NOMO-1 (cell line): ENCODE measurements around the gene GCM1.

Experiments
- DNase-seq, 2 experiments: peaks; one replicate each; lab custom pipeline; 2025; ENCODE audit not compliant: unreplicated experiment in 2 of 2; lab: John Stamatoyannopoulos, UW

The GCM1 gene

DNA sequence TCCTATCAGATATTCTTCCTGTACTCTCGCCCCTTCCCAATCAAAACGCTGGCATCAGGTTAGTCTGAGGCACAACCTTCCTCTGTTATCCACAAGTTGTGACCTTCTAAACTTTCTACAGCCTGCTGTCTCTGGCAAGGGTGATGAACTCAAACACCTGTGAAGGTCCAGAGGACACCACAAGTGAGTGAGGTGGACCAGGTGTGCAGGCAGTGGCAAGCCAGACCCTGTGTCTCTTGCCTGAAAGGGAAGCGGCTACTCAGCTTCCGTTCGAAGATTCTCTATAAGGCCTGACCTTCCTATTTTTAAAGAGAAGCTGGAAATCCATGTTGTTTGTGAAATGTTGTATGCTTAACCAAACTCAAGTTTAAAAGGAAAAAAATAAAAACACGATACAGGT lies 36.8 kb downstream of the GCM1 start:
- no peak for DNase-seq

GRCh38 chr6:53109612-53110011 lies 39.0 kb downstream of the GCM1 start:
- DNase-seq: no peak

GRCh38 chr6:53107091-53107490 lies 41.5 kb downstream of the GCM1 start:
- no peak for DNase-seq

DNA sequence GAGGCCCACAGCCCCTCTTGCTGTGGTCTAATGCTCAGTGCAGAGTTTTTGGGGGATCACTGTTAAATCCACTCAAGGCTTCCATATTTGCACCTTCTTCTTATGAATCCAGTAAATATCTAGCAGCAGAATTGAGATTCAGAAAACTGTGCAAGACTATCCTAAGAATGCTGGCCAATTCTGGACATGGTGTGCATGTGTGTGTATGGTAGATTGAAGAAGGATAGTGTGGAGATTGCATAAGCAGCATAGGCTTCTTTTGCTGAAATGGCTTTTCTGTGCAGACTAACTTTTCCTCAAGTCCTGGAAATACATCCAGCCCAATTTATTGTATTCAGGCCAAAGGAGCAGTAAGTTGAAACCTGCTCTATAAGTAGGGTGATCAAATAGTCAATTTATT lies 43.7 kb downstream of the GCM1 start:
- DNase-seq: no peak

DNA sequence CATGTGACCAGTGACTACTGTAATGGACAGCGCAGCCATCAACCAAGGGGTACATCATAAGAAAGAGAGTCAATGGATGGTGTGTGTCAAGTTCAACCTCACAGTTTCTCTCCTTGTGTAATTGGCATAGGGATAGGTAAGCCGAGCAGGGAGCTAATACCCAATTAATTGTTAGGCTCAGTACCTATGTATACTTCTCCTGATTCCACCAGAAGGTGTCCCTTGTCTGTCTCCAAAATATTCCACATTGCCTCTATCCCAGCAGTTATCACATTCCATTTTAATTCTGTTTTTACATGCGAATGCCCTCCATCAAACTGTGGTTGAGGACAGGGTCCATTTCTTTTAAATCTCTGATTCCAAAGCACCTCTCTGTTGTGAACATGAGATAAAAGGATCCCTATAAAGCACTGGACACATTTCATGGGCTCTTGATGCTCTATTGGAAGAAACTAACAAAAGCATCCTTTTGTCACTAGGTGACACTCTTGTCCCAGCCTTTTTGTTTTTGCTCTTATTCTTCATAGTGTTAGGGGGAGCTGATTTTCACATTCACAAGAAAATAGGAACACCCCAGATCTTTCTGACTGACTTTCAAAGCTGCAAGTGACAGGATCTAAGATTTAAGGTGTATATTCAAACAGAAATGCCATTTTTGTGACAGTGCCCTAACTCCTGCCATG lies 44.5 kb downstream of the GCM1 start:
- DNase-seq: peak; percentile 0 to 32

DNA sequence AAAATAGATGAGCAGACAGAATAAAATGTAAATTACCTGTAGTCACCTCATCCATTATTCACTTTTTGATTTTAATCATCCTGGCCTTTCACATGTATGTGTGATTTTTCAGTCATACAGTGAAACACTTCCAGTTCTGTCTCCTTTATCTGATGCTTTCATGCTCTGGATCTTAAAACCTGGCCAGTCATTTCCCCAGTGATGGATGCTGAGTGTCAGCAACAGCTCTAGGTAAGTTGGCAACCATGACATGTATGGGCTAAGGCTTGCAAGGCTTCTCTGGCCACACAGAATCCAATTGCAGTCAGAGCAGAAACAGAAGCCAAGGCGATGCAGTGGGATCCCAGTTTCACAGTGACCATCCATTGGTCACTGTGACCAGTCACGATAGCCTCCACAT lies 47.6 kb downstream of the GCM1 start:
- no peak for DNase-seq

DNA sequence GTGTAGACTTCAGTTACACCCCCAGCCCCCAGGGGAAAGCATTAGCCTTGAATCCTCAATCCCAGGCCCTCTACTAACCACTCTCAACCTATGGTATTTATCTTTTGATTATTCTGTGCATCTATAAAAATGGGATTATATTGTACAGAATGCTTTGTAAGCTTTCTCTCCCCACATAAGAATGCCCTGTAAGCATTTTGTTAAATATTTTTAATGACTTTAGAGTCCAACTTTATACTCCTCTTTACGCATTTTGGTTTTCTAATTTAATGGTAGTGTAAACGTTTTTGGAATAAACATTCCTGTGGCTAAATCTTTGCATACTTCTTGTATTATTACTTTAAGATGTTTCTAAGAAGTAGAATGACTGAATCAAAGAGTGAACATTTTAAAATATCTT lies 48.1 kb downstream of the GCM1 start:
- no peak for DNase-seq

DNA sequence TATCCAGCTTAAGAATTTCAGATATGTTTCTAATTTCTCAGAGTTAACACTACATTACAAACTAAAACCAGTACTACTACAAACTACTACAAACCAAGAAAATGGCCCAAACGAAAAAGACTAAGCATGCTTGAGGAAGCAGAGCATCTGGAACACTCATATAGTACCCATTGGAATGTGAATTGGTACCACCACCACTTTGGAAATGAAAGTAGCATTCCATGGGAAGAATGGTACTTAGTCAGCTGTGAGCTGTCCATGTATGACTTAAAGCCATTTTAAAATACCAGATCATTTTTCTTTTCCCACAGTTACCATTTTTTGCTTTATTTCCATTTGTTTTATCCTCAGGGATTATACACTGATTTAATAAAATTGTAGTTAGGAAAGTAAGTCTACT lies 52.9 kb downstream of the GCM1 start:
- DNase-seq: no peak

GRCh38 chr6:53095270-53095669 lies 53.4 kb downstream of the GCM1 start:
- DNase-seq: no peak

GRCh38 chr6:53090576-53090975 lies 58.1 kb downstream of the GCM1 start:
- DNase-seq: no peak

DNA sequence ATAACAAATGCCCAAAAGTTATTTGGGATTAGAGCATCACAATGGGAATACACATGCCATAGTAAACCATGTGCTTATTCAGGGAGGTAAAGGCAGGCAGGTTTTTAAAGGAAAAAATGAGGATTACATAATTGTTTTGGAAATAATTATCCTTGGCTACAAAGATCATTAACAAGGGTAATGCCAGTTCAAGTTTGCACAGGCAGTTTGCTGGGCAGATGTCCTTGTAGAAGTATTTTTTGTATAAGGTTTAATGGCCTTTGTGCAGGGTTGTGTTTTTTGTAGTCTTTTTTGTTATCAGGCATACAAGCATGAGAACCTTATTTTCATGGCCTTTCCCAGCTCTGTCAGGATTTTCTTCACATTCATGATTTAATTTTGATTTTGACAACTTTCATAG lies 58.7 kb downstream of the GCM1 start:
- DNase-seq: no peak

DNA sequence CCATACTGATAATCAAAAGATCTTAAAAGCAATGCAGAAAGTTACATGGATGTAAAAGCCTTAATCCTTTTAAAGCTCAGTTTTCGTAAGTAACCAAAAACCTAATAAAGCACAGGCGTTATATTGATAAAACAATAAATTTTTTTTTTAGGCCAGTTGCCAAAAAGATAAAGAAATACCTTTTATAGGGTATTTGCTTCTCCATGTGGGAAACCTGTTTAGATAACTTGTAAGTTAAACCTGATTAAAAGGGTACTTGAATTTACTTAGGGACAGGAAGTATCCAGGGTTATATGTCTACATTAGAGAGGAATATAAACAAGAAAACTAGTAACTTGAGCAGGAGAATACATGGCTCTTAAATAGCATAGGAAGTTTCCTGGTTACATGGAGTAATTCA lies 62.3 kb downstream of the GCM1 start:
- no peak for DNase-seq

DNA sequence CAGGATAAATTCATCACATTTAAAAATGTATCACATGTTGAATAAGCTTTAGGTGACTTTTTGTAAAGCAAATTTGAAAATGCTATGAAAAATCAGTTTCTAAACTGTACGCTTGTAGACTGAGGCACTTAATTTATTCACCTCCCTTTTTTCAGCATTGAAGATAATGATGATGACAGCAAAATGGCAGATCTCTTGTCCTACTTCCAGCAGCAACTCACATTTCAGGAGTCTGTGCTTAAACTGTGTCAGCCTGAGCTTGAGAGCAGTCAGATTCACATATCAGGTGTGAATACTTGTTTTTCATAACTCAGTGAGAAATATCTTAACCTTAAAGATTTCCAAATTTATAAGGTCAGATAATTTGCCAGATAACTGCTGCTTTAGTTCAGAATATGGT lies 67.8 kb downstream of the GCM1 start:
- no peak for DNase-seq
